ENCODE data around the gene UBE2QL1.

Gene UBE2QL1

DNA sequence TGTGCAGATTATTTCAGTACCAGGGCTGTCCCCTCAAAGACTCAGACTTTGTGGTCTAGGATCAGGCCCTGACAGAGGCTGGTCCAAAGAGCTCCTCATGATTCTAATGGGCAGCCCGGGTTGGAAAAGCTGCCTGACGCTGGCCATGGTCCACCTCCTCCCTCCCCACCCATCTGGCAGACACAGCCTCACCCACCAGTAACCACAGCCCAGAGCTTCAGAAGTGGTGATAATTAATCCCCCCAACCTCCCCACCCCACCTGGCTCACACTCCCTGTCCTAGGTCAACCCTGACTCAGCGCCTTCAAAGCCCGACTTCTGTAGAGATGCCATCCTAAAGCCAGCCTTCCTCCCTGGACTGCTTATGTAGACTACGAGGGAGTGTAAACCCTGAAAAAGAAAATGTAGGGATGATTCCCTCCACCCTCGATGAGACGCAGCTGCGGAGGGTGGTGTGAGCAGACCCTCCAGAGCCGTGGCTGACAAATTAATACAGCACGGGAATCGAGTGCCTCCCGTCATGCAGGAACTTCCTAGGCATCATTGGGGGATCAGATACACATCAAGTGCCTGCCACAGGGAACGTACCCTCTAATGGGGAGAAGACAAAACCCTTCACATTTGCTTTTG lies 7.0 kb downstream of the UBE2QL1 start:
- no peak for DNase-seq

DNA sequence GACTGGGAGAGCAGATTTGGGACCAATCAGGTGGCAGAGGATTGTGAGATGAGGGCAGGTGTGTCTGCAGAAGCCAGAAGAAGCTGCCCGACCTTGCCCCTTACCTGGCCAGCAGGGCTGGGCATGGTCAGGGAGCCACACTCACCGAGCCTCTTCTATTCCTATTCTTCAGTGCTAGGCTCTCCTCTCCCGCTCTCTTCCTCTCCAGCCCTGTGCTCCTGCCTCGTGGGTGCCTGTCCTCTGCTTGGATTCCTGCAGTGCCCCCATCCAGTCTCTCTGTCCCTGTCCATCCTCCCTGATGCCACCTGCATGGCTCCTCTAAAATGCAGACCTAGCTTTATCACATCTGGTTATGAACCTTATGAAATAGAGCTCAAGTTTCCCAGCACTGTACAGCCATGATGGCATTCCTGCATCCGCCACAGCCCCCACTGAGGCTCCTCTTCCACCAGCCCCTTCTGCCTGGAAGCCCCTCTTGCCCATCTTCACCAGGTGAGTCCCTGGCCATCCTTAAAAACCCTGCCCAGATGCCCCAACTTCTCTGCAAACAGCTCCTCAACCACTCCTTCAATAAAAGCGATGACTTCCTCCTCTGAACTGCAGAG lies 8.2 kb downstream of the UBE2QL1 start:
- no peak for DNase-seq

DNA sequence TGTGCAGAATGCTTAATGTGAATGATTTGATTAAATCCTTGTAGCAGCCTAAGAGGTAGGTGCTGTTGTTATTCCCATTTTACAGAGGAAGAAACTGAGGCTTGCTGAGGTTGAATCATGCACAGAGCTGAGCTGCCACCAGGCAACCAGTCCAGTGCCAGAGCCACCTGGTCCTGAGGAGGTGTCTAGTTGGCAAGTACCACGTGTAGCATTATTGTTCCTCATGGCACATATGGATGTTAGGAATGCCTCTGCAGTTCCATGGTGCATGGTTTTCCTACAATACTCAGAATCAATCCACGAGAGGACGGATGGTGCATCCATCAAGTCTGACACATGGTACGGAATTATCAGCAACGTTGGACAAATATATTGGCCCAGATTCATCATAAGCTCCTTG lies 8.9 kb downstream of the UBE2QL1 start:
- no peak for DNase-seq

DNA sequence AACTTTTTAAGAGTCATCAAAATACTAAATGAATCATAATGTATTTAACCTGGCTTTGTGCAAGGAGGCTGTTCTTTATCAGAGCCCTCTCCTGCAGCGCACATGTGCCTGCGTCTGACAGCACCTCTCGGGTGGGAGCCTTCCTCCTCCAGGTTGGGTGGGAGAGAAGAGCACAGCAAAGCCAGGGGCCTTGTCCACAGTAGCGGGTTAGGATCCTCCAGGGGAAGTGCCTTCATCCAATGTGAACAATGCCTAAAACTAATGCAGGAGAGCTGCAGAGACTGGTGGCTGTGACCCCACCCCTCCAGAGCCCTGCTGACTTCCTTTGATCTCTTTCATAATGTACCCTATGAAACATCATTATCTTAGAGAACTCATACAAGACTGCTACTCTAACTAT lies 10.2 kb downstream of the UBE2QL1 start:
- DNase-seq: no peak

DNA sequence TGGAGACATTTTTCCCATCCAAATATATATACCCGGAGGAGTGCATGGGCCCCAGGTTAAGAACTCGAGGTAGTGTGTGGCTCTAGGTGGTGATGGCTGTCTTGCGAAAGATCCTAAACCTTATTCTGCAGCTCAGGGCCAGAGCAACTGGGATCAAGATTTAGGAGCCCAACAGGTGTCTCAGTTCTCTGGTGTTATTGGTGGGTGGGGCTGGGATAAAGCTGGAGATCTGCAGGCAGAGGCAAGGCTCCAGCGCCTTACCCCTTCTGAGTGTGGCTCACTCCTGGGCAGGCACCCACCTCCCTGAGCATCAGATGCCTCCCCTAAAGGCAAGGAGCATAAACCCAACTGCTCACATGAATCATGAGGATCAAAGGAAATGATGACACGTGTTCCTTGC lies 11.2 kb downstream of the UBE2QL1 start:
- DNase-seq: no peak

DNA sequence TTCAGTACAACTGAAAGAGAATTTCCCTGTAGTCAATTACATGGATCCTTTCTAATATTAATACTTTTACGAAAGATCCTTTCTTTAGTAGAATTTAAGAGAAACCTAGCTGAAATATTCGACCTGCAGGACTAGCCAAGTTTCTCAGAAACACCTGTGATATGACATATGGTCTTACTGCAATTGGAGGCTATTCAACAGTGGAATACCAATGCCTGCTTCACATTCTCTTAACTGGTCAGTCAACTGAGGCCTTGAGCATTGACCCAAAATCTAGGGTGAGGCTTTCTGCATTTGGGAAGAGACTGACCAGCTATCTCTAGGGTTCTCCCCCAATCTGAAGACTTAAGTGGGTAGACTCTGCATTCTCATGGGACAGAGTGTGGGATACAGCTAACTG lies 12.3 kb downstream of the UBE2QL1 start:
- no peak for DNase-seq

DNA sequence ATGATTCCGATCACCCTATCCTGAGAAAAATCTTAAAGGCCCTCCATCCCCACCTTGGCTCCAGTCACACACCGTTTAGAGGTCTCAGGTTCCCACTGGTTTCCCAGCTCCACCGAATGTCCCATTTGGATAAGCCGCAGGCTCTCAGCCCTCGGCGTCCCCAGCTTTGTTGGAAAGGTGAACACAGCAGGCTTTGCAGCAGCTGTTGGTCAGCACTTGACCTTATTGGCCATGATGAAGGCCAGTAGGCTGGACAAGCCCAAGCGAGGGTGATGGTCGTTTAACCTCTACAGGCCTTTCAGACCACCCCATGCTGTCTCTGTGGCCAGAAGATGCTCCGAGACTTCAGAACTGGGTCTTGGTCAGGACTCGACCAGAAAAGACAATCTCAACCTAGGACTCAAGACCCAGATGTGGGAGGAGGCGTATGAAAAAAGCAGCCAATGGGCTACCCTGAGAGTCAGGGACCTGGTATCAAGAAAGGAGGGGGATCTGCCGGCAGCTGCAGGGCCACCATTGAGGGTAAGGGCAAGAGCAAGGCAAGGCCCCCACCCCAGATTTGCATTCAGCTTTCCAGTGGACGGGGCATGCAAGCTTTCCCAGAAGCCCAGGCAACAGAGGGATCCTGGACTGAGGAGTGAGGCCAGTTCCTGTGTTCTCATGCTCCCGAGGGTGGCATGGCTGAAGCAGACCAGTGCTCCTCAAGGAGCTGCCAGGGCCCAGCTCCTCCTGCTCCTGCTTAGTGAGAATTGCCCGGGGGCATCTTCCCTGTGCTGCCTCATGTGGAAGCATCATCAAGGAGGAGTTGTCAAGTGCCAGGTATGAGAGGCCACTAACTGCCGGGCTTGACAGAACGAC lies 13.4 kb downstream of the UBE2QL1 start:
- DNase-seq: no peak

DNA sequence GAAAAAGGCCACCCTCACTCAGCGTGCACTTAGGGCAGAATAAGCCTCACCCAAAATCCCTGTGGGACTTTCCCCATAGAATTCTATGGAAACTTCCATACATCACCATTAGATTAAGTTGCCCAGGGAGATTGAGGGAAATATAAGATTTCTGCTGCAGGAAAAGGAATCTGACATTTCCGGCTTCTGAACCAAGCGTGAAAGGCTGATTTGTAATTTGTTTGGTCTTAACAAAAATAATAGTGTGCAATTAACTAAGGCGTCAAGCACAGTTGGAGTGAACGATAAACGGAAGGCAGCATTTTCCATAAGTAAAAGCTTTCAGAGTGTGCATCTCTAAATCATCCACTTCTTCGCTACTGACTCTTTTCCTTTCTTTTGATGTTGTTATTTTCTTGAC lies 14.0 kb downstream of the UBE2QL1 start:
- DNase-seq: no peak

DNA sequence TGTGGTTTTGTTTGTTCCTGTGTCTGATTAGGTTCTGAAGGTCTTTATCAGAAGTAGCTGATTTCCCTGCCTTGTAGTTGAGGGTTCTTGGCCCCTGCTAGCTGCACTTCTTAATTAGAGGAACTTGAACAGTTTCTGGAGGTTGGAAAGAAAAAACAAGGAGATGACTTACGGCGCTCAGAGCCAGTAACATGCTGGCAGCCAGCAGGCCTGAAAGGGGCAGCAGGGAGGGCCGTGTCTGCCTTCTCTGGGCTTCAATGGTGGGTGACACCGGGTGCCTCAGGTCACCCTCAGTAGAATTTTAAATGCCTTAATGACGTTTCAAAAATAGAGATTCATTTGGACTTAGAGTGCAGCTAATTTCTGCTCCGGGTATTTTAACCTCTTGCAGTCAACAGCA lies 15.8 kb downstream of the UBE2QL1 start:
- DNase-seq: no peak

DNA sequence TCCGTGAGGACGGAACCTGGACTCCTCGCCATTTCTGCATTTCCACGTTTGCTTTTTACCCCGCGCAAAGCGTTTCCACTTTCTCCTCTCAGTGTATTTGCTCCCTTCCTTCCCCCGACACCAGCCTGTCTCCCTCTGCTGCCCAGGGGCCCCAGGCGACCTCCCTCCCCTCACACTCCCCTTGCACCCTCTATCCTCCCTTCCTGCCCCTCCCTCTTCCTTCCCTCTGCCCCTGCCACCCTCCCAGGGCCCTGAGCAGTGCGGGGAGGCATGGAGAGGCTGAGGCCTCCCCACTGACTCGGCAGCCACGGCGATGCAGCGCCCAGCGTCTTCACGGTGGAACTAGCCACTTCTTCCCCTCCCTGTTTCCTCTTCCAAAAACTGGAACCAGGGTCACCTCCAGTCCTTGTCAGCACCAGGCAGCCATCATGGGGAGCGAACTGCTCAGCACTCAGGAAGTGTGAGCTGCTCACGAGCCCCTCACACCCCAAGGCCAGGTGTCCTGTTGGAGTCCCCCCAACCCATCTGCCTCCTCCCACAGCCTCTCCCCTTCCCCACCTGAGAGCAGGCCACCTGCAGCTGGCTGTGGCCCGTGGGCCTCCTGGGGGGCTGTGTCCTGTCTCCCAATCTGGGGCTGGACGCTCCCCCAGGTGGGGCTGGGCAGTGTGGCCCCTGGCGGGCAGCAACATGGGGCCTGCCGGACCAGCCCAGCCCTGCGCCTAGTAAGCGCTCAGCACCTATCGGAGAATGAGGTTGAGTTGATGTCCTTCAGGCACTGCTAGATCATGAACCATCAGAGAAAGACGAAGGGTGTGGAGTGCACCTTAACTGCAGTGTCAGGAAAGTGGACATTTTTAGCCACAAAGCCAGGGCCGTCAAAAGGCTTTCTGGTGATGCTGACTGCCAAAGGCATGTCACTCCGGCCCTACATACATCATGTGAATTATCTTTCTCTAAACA lies 17.5 kb downstream of the UBE2QL1 start:
- DNase-seq: no peak

DNA sequence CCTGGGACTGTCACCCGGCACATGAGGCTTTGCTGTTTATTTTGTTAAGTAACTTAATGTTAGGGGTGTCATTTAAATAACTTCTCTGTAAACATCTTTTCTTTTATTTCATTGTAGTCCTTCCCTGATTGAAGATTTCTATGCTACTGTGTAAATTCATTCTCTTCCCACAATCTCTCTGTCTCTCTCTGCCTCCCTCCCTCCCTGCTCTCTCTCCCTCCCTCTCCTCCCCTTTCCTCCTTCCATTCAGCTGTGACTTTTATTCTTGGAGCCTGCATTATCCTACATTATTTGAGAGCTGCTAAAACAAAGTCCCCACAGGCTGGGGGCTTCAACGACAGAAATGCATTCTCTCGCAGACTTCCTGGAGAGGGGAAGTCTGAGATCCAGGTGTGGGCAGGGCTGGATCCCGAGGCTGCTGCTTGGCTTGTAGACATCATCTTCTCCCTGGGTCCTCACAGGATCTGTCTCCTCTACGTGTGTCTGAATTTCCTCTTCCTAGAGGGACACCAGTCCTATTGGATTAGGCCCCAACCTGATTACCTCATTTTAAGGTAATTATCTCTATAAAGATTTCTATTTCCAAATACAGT lies 18.4 kb downstream of the UBE2QL1 start:
- no peak for DNase-seq

DNA sequence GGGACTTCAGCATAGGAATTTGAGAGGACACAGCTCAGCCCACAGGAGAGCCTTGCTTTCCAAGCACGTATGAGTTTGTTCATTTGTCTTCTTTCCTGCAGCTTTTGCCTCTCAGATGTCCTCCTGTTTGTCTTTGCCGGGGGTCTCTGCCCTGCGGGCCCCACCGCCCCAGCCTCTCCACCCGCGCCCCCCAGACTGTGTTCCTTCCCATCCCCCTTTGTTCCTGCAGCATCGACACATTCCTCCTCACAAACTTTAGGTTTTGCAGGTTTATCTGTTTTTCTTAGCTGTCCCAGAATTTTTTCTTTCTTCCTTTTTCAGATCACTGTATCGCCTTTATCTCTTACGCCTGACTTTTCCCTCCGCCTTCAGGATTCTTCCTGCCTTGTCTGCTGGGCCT lies 18.9 kb downstream of the UBE2QL1 start:
- no peak for DNase-seq

DNA sequence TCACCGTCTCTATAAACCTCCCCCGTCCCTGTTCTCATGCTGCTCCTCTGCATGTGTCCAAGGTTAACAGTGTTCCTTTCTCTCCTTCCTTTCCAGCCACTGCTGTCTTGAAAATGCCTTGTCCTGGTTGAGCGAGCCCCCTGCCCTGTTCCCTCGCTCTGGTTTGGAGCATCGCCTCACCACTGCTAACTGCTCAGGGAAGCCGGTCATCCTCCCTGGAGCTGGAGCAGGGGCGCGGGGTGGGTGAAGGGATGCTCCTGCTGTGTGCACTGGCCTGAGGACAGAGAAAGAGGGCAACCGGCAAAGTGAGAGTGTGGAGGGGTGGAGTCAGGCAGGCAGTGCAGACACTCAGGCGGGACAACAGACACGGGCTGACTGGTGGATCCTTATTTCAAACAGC lies 19.4 kb downstream of the UBE2QL1 start:
- DNase-seq: no peak

DNA sequence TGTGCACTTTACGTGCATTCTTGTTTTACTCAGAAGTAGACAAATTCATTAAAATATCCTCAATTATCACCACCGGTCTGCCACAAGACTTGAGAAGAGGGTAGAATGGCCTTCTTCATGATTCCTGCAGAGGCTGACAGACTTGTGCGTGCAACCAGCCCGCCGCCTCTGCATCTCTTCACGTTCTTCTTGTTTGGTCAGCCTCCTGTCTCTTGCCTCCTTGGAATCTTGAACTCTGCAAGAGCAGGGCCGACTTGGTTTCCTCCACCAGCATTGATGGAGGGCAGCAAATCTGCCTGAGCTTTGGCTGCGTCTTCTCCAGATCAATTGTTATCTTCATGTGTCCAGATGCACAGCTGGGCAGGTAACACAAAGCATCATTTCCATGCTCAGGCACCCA lies 20.2 kb downstream of the UBE2QL1 start:
- no peak for DNase-seq

DNA sequence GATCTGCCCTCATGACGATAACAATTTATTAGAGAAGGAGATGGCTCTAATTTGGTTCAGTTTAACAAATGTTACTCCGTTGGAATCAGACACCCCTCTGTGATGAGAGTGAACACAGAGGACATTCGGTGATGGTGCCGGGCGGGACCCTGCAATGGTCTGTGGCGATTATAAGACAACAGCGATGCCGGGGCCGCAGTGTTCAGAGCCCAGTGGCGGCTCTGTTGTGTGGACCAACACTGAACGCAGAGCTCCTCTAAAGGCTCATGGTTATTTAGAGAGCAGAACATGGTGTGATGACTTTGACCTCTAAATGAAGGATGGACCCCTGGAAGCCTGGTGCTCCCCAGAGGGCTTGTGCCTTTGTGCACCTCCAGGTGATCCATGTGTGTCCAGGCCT lies 21.2 kb downstream of the UBE2QL1 start:
- DNase-seq: no peak

DNA sequence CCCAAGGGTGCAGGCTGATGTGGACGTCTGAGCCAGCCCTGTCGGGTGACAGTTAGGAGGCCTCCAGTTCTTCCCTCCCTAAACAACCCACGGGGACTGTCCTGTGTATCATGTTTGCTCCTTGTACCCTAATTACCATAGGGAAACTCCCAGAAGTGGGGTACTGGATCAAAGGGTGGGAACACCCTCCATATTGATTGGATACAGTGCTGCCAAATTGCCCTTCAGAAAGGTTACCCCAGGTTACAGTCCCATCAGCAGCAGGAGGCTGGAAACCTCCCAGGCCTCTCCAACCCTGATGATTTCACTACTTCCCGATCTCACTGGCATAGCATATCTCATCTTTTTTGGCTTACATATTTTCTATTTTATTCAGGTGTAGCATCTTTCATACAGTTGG lies 22.0 kb downstream of the UBE2QL1 start:
- DNase-seq: no peak

DNA sequence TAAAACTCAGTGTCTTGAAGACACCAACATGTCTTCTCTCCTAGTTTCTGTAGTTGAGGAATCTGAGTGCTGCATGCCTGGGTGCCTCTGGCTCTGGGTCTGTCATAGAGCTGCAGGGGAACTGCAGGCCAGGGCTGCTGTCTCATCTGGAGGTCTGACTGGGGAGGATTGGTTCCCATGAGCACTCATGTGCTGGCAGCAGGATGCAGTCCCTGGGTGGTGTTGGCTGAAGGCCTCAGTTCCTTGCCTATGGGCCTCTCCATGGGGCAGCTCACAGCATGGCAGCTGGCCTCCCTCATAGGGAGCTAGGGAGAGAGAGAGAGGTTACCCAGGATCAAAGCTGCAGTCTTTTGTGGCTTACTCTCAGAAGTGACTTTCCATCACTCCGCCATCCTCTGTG lies 22.6 kb downstream of the UBE2QL1 start:
- no peak for DNase-seq

DNA sequence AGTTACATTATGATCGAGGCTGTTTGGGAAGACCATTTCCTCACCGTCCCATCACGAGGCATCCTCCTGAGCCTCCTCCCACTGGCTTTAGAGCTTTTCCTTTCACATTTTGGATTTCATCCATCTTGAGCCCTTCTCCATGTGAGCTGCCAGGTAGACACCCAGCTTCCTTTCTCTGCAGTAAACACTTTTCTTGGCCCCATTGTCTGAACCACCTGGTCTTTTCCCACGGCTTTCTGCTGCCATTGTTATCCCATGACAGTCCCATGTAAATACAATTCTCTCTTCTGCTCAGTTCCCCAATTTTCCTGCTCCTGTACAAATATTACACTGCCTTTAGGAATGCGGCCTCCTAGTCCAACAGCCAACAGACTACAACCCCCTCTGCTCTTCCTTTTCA lies 24.1 kb downstream of the UBE2QL1 start:
- DNase-seq: no peak

DNA sequence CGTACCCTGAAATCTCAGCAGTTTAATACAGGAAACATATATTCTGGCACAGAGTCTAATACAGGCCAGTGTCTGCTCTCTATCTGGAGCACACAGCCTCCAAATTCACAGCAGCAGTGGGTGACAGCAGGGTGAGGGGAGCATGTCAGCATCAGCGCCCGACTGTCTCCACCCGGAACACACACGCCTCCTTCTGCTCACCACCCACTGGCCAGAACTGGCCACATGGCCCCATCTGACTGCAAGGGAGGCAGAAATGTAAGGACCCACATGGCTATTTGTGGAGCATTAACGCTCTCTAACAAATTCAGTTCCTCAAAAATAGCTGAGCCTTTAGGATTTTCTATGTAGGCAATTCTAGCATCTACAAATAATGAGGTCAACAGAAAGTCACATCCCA lies 24.6 kb downstream of the UBE2QL1 start:
- no peak for DNase-seq

DNA sequence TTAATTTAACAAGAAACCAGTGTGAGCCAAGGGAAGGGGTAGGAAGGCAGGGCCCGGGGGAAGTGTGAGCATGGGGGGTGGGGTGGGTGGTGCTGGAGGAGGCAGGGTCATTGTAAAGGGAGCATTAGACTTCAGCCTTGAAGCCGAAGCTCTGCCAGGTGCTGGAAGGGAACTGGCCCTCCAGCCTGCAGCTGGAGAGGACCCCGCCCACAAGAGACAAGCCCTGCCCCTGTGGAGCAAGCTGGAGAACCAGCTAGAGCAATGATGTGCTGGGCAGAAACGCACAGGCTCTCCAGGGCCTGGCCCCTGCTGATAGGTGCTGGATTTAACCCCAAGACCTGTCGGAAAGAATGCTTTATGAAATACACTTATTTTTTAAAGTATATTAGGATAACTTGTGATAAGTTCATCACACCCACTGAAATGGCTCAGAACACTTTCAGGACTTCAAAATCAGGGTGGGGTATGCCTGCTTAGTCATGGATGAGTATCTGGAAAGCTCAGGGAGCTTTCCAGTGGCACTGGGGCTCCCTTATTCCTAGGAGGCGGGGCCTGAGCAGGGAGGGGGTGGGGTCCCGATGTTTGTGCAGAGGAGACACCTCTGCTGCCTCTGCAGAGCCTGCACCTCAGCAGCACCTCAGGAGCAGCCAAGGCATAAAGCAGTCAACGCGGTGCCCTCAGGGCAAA lies 27.1 kb downstream of the UBE2QL1 start:
- no peak for DNase-seq

DNA sequence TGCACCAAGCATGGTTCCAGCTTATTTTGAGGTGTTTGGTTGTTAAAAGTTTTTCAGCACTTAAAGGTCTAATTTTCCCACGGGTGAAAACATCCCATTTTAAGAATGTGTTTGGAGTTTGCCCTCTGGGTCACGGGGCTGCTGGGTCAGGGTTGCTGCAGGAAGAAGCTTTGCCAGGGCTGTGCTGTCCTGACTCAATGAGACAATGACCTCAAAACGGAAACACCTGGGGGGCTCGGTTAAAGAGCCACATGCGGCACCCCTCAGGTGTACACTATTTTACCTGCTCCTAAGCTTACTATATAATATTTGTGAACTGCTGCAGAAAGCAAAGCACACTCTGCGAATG lies 27.6 kb downstream of the UBE2QL1 start:
- DNase-seq: no peak

DNA sequence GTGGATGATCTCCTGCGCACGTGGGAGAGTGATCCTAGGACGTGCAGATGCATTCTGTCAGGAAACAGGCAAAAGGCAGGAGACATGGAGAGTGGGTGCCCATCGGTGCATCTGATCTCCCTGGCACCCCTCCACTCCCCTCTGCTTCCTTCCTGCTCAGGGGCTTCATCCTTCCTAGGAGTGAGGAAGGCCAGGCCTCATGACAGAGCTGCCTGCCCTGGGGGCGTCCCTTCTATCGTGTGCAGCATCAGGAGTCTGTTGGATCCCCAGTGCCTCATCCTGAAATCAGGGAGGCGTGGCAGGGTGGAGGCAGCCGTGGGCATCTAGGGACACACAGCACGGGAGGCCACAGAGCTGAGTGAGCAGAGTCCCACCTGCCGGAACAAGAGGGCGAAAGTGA lies 30.1 kb downstream of the UBE2QL1 start:
- no peak for DNase-seq

All from activated naive CD4-positive, alpha-beta T cell treated with anti-CD3 and anti-CD28 coated beads, Interleukin-2, amount 50 U/mL, for 16 hours (primary cell).